Measurements from ENCODE around the gene TRIM38.

DNA sequence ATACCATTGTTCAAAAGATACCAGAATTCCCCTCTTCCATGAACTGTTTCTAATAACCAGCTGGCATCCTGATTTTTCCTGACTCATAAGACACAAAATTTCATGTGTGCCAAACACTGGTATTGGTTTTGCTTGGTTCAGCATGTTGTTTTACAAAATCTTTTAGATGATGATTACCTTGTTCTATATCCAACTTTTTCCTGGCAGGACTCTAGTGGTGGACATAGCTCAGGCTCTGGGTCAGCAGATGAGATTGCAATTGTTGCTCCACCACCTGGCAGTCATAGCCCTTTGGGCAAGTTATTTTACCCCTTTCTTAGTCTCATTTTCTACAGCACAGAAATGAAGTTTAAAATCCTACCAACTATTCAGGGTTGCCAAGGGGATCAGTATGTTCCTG lies 6.2 kb downstream of the TRIM38 start:
- TF ChIP-seq, protein P1, sequence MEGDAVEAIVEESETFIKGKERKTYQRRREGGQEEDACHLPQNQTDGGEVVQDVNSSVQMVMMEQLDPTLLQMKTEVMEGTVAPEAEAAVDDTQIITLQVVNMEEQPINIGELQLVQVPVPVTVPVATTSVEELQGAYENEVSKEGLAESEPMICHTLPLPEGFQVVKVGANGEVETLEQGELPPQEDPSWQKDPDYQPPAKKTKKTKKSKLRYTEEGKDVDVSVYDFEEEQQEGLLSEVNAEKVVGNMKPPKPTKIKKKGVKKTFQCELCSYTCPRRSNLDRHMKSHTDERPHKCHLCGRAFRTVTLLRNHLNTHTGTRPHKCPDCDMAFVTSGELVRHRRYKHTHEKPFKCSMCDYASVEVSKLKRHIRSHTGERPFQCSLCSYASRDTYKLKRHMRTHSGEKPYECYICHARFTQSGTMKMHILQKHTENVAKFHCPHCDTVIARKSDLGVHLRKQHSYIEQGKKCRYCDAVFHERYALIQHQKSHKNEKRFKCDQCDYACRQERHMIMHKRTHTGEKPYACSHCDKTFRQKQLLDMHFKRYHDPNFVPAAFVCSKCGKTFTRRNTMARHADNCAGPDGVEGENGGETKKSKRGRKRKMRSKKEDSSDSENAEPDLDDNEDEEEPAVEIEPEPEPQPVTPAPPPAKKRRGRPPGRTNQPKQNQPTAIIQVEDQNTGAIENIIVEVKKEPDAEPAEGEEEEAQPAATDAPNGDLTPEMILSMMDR (IDR thresholded peaks at IDR 0.05; ENCODE audit: borderline replicate concordance, extremely low read depth, low read length, poor library complexity, severe bottlenecking), result no peak
- TF ChIP-seq EZH2 (IDR thresholded peaks at IDR 0.05; ENCODE audit: borderline replicate concordance, low read depth, low read length, severe bottlenecking), result no peak

All from DND-41 (cell line).